ENCODE data around the gene CRYBG1. TPM values are rescaled to one million over a fixed set of nuclear protein-coding genes. Genes with fewer than 3 reads are reported as not detected.

Gene CRYBG1
- total and polyA plus RNA-seq, 2 of the 13 experiments (the other 11 are each of a cell fraction or from before 2014, with no cell fraction given), result 10.1 to 21.9 TPM

- ATAC-seq (no peak), DNase-seq (ENCODE audit: low spot score) (no peak), FAIRE-seq (no peak)
- Histone ChIP-seq H3K4me2 (ENCODE audit: low read depth, low read length) (no peak overlapping the region), H3K9me3 (ENCODE audit: low read length) (no peaks in the 10 kb centered on the region; the same call in 1 of the 2 replicates), H3K4me3 (replicated peaks in 1 of 3; ENCODE audit: insufficient read depth in 1 of 3, low read depth in 2 of 3, low read length in 3 of 3) (no peak overlapping the region), H3K4me1 (ENCODE audit: insufficient read depth, low read length) (peaks cover 52% of the 10 kb centered on the region), H3K36me3 (replicated peaks in 1 of 2; ENCODE audit: control insufficient read depth in 1 of 2, insufficient read depth in 2 of 2, low read length in 2 of 2) (no peaks in the 10 kb centered on the region; a peak in 1 of 5 replicates), H3K9ac (ENCODE audit: insufficient read depth, low read depth, low read length) (no peak overlapping the region), H2AFZ (ENCODE audit: low read length) (no peak overlapping the region), H3K27ac (ENCODE audit: extremely low read length, insufficient read depth, low read length) (no peak overlapping the region), H4K20me1 (ENCODE audit: insufficient read depth, low read length) (no peaks in the 10 kb centered on the region), H3K79me2 (ENCODE audit: insufficient read depth, low read length) (no peaks in the 10 kb centered on the region), H3K27me3 (ENCODE audit: control insufficient read depth in 1 of 2, insufficient read depth in 2 of 2, low read length in 2 of 2) (no peaks in the 10 kb centered on the region)
- TF ChIP-seq ZNF124 (CRISPR knock-in tag; IDR thresholded peaks at IDR 0.05) (no peak), TBL1XR1 (IDR thresholded peaks at IDR 0.05; ENCODE audit: borderline replicate concordance, low read length, partially characterized antibody) (no peak), ZBTB49 (CRISPR knock-in tag; IDR thresholded peaks at IDR 0.05; ENCODE audit: borderline replicate concordance) (no peak), CEBPG (CRISPR knock-in tag; IDR thresholded peaks at IDR 0.05) (no peak), ZBTB2 (CRISPR knock-in tag; IDR thresholded peaks at IDR 0.05; ENCODE audit: low read depth) (no peak), MAF1 (CRISPR knock-in tag; IDR thresholded peaks at IDR 0.05; ENCODE audit: borderline replicate concordance) (no peak), AGO1 (IDR thresholded peaks at IDR 0.05; ENCODE audit: low read depth, low read length, poor library complexity, severe bottlenecking) (no peak), MXD3 (CRISPR knock-in tag; IDR thresholded peaks at IDR 0.05) (no peak)
- ChIA-PET POLR2A (no interaction called here), CTCF (ENCODE audit: low intra/inter-chr PET ratio, low total read pairs) (no interaction called here)
- BruUV-seq (replicated peaks), result no TSS peak
- intact Hi-C loops (cut with micrococcal nuclease; ENCODE audit: unreplicated experiment) (no loop called here), in situ Hi-C loops (cut with HindIII; ENCODE audit: extremely low pct_ligation_motif_present, low pct_unique_long_range_greater_than_20kb) (no loop called here)
These were observed 256.8 kb downstream of the CRYBG1 start for GRCh38 chr6:106617302-106617701.
